DOHH2 (cell line): ENCODE data around the gene ZSCAN5C.
"Not testable (repeated sequence)": the region's sequence is repeated elsewhere in the genome, so short reads cannot be mapped to it uniquely, and the experiment has no call there.

Experiments used
- H3F3A ChIP-seq: fragments of 200-600 bp; sonication (generic), shearing (Covaris generic); 2 replicates; pipeline ENCODE4 v1.6.0; 2016; ENCODE audit warnings: antibody characterized with exemption, mild to moderate bottlenecking; ENCODE audit not compliant: control insufficient read depth, insufficient read depth
- H3K27ac ChIP-seq: fragments of 200-600 bp; sonication (generic); 2 replicates; pipeline ENCODE4 v1.5.1; 2014; ENCODE audit warnings: low read depth, mild to moderate bottlenecking, low read length, moderate library complexity
- H3K27me3 ChIP-seq: fragments of 200-600 bp; sonication (generic); 2 replicates; pipeline ENCODE4 v1.6.1; 2014; ENCODE audit warnings: mild to moderate bottlenecking, low read length, mixed read lengths; ENCODE audit not compliant: control insufficient read depth
- H3K36me3 ChIP-seq: fragments of 200-600 bp; sonication (generic); 2 replicates; pipeline ENCODE4 v1.6.1; 2014; ENCODE audit warnings: mild to moderate bottlenecking, low read length, moderate library complexity, mixed read lengths; ENCODE audit not compliant: control insufficient read depth
- H3K4me1 ChIP-seq: fragments of 200-600 bp; sonication (generic); 2 replicates; pipeline ENCODE4 v1.6.1; 2014; ENCODE audit warnings: mild to moderate bottlenecking, low read length, mixed read lengths; ENCODE audit not compliant: control insufficient read depth
- H3K4me2 ChIP-seq: fragments of 200-600 bp; sonication (generic); 2 replicates; pipeline ENCODE4 v1.6.0; 2014; ENCODE audit warnings: mild to moderate bottlenecking, low read length, moderate library complexity
- H3K4me3 ChIP-seq: fragments of 200-600 bp; sonication (generic); 2 replicates; pipeline ENCODE4 v1.5.1; 2014; ENCODE audit warnings: mild to moderate bottlenecking, low read length, mixed read lengths
- H3K79me2 ChIP-seq: fragments of 200-600 bp; sonication (generic); 2 replicates; pipeline ENCODE4 v1.6.1; 2014; ENCODE audit warnings: mild to moderate bottlenecking, low read length, mixed read lengths; ENCODE audit not compliant: control insufficient read depth
- H3K9me2 ChIP-seq: fragments of 200-600 bp; sonication (generic); replicated peaks from 2 replicates; pipeline ENCODE4 v1.6.1; 2014; ENCODE audit warnings: mild to moderate bottlenecking, low read length, mixed read lengths; ENCODE audit not compliant: control insufficient read depth
- H3K9me3 ChIP-seq: fragments of 200-600 bp; sonication (generic); 2 replicates; pipeline ENCODE4 v1.6.1; 2014; ENCODE audit warnings: antibody characterized with exemption, low read length, mixed read lengths; ENCODE audit not compliant: control insufficient read depth, insufficient read depth
- H4K20me1 ChIP-seq: fragments of 200-600 bp; sonication (generic); 2 replicates; pipeline ENCODE4 v1.6.0; 2014; ENCODE audit warnings: low read depth, mild to moderate bottlenecking, antibody characterized with exemption, low read length, moderate library complexity; ENCODE audit not compliant: control insufficient read depth, insufficient read depth
- EZH2phosphoT487 ChIP-seq: fragments of 200-600 bp; sonication (generic); IDR thresholded peaks from 2 replicates; pipeline ENCODE4 v1.6.1; 2017; ENCODE audit warnings: borderline replicate concordance, mild to moderate bottlenecking, antibody characterized with exemption, low read length, moderate library complexity, mixed read lengths
- TF ChIP-seq, protein P1 (sequence below): fragments of 200-600 bp; sonication (generic); IDR thresholded peaks from one replicate; pipeline ENCODE4 v1.5.1; 2014; ENCODE audit warnings: antibody characterized with exemption, mild to moderate bottlenecking, low read depth, low read length; ENCODE audit not compliant: poor library complexity, severe bottlenecking

Gene ZSCAN5C

GRCh38 chr19:56221442-56221841 is 19.4 kb downstream of the ZSCAN5C start:
- not testable (repeated sequence) for H4K20me1 ChIP-seq, H3K27me3 ChIP-seq, H3K36me3 ChIP-seq, H3K9me2 ChIP-seq, H3K4me2 ChIP-seq, H3K9me3 ChIP-seq, H3K79me2 ChIP-seq, H3K4me1 ChIP-seq, H3K27ac ChIP-seq, H3F3A ChIP-seq, H3K4me3 ChIP-seq
- TF ChIP-seq, protein P1, sequence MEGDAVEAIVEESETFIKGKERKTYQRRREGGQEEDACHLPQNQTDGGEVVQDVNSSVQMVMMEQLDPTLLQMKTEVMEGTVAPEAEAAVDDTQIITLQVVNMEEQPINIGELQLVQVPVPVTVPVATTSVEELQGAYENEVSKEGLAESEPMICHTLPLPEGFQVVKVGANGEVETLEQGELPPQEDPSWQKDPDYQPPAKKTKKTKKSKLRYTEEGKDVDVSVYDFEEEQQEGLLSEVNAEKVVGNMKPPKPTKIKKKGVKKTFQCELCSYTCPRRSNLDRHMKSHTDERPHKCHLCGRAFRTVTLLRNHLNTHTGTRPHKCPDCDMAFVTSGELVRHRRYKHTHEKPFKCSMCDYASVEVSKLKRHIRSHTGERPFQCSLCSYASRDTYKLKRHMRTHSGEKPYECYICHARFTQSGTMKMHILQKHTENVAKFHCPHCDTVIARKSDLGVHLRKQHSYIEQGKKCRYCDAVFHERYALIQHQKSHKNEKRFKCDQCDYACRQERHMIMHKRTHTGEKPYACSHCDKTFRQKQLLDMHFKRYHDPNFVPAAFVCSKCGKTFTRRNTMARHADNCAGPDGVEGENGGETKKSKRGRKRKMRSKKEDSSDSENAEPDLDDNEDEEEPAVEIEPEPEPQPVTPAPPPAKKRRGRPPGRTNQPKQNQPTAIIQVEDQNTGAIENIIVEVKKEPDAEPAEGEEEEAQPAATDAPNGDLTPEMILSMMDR: peak; percentile 41

- Histone ChIP-seq H3K27me3 (no peaks in the 10 kb centered on the region), H3K79me2 (no peaks in the 10 kb centered on the region), H3K4me2 (no peak overlapping the region), H3K4me3 (no peak overlapping the region), H3K4me1 (no peaks in the 10 kb centered on the region), H3K27ac (no peak overlapping the region), H3K9me3 (no peaks in the 10 kb centered on the region), H3K36me3 (no peaks in the 10 kb centered on the region), H4K20me1 (no peaks in the 10 kb centered on the region), H3F3A (no peaks in the 10 kb centered on the region), H3K9me2 (no peaks in the 10 kb centered on the region)
- TF ChIP-seq EZH2phosphoT487: no peak
- TF ChIP-seq, protein P1: peak; percentile 1
Observed at GRCh38 chr19:56221851-56222250, 19.8 kb downstream of the ZSCAN5C start.

DNA sequence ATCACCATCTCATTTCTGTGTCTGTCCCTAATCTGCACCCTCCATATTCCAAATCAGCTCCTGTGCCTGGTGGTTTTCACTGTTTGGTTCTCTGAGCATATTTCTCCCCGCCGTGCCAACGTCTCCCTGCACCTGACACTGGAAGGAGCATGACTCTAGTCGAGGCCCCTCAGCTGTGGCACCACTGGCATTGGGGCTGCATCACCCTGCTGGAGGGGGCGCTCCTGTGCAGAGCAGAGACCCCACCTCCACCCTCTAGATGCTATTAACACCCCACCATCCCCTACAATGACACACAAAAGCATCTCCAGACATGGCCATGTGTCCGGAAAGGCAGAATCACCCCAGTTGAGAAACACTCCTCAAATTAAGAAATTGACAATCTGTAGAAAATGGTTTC is 20.8 kb downstream of the ZSCAN5C start:
- TF ChIP-seq EZH2phosphoT487: no peak
- TF ChIP-seq, protein P1: no peak
- Histone ChIP-seq H3K4me3 (no peak overlapping the region), H4K20me1 (no peaks in the 10 kb centered on the region), H3K4me1 (no peaks in the 10 kb centered on the region), H3K9me3 (no peaks in the 10 kb centered on the region), H3K27me3 (no peaks in the 10 kb centered on the region), H3K79me2 (no peaks in the 10 kb centered on the region), H3K27ac (no peak overlapping the region), H3K4me2 (no peak overlapping the region), H3F3A (no peaks in the 10 kb centered on the region), H3K36me3 (no peaks in the 10 kb centered on the region), H3K9me2 (no peaks in the 10 kb centered on the region)

GRCh38 chr19:56223481-56223880 is 21.4 kb downstream of the ZSCAN5C start:
- H3K79me2 ChIP-seq: no peaks in the 10 kb centered on the region
- H3K4me3 ChIP-seq: no peak overlapping the region
- no peaks in the 10 kb centered on the region for H3K36me3 ChIP-seq
- H3K27me3 ChIP-seq: no peaks in the 10 kb centered on the region
- no peaks in the 10 kb centered on the region for H3F3A ChIP-seq
- H3K9me3 ChIP-seq: no peaks in the 10 kb centered on the region
- TF ChIP-seq, protein P1: no peak
- H3K9me2 ChIP-seq: no peaks in the 10 kb centered on the region
- H3K4me1 ChIP-seq: no peaks in the 10 kb centered on the region
- H3K27ac ChIP-seq: no peak overlapping the region
- H4K20me1 ChIP-seq: no peaks in the 10 kb centered on the region
- H3K4me2 ChIP-seq: no peak overlapping the region
